K562 (cell line): Measurements from ENCODE around the gene CLK3. TPM values are rescaled to one million over a fixed set of nuclear protein-coding genes. Genes with fewer than 3 reads are reported as not detected.
A peak's percentile ranks its signal among the peaks of the same experiment; 100 is the strongest.

ENCODE experiments used
- ARID4B ChIP-seq: sonication (generic); formaldehyde crosslinking; IDR thresholded peaks from 2 replicates; pipeline ENCODE4 v1.8.0; 2022; ENCODE audit warnings: mild to moderate bottlenecking, missing genetic modification reagents
- CREB1 ChIP-seq, 2 experiments: sonication (generic) in 1 of 2; formaldehyde crosslinking in 1 of 2; IDR thresholded peaks; 2 replicates each; pipeline versions ENCODE4 v1.6.1 to v1.8.0; 2012 to 2022; ENCODE audit warnings: inconsistent platforms in 1 of 2, mild to moderate bottlenecking in 1 of 2, missing genetic modification reagents in 1 of 2, moderate library complexity in 1 of 2
- CSDE1 ChIP-seq, 2 experiments: fragments of 450-650 bp; IDR thresholded peaks; 2 replicates each; pipeline ENCODE4 v1.6.1; 2016; ENCODE audit warnings: mild to moderate bottlenecking in 1 of 2
- DIDO1 ChIP-seq: fragments of 450-650 bp; IDR thresholded peaks from 2 replicates; pipeline ENCODE4 v1.6.1; 2016; ENCODE audit warnings: low read depth, missing biosample characterization, missing genetic modification characterization
- HOXB6 ChIP-seq: fragments of 250-450 bp; sonication (Bioruptor Pico); IDR thresholded peaks from 2 replicates; pipeline ENCODE4 v1.5.1; 2022; ENCODE audit warnings: mild to moderate bottlenecking, borderline replicate concordance
- L3MBTL2 ChIP-seq: fragments of 450-650 bp; IDR thresholded peaks from 2 replicates; pipeline ENCODE4 v1.6.1; 2016; ENCODE audit warnings: mild to moderate bottlenecking, moderate library complexity
- MCM3 ChIP-seq: fragments of 450-650 bp; IDR thresholded peaks from 2 replicates; pipeline ENCODE4 v1.6.1; 2016
- RBM22 ChIP-seq: fragments of 200-400 bp; formaldehyde crosslinking; IDR thresholded peaks from 2 replicates; pipeline ENCODE4 v1.6.1; 2018; ENCODE audit warnings: low read length, low read depth; ENCODE audit not compliant: poor library complexity, severe bottlenecking
- SP2 ChIP-seq: IDR thresholded peaks from 2 replicates; pipeline ENCODE4 v1.6.1; 2011; ENCODE audit warnings: mild to moderate bottlenecking, low read depth, low read length, moderate library complexity; ENCODE audit not compliant: poor library complexity, severe bottlenecking; ENCODE audit errors: extremely low read depth
- SRSF7 ChIP-seq: fragments of 200-400 bp; formaldehyde crosslinking; optimal IDR thresholded peaks from 2 replicates; pipeline ENCODE3; 2017; ENCODE audit warnings: mild to moderate bottlenecking, low read depth, low read length
- ZBTB40 ChIP-seq, 2 experiments: fragments of 450-650 bp in 1 of 2; sonication (generic) in 1 of 2; formaldehyde crosslinking in 1 of 2; IDR thresholded peaks; 2 replicates each; pipeline versions ENCODE4 v1.7.1 to v1.9.0; 2016 to 2022; ENCODE audit warnings: inconsistent platforms in 1 of 2, mild to moderate bottlenecking in 1 of 2, missing genetic modification reagents in 1 of 2
- ZFX ChIP-seq: sonication (generic); formaldehyde crosslinking; IDR thresholded peaks from 2 replicates; pipeline ENCODE4 v1.8.0; 2022; ENCODE audit warnings: mild to moderate bottlenecking, missing genetic modification reagents, moderate library complexity
- ZKSCAN8 ChIP-seq: fragments of 200-800 bp; sonication (Bioruptor generic); IDR thresholded peaks from 2 replicates; pipeline ENCODE4 v1.6.1; 2016; ENCODE audit warnings: missing genetic modification characterization, missing compliant biosample characterization
- polyA plus RNA-seq, 8 experiments: library from polyadenylated mRNA; depleted of rRNA in 4 of 8; stranded (reverse) in 5 of 8; unstranded in 3 of 8; fragments of >200 nt; fragmentation: Nextera tagmentation in 2 of 8; fragmentation: Illumina TruSeq in 1 of 8; extraction: Ambion mirVana in 2 of 8; extraction: Trizol in 1 of 8; gene quantifications; 2 replicates each; pipeline versions ENCODE4 v1.2.1 to v1.2.3, GENCODE V29; 2011 to 2014; ENCODE audit warnings: inconsistent platforms in 1 of 8, missing spikeins in 1 of 8
- total RNA-seq, 7 experiments: library from RNA; depleted of rRNA in 6 of 7; stranded (reverse); fragments of >200 nt in 6 of 7; fragmentation: Illumina TruSeq in 2 of 7; extraction: Trizol in 2 of 7; gene quantifications; 2 replicates each; pipeline versions ENCODE4 v1.2.1 to v1.2.3, GENCODE V29; 2011 to 2021; ENCODE audit warnings: low replicate concordance in 1 of 7

The CLK3 gene
- total and polyA plus RNA-seq, 9 of the 15 experiments (the other 6 are each of a cell fraction or from before 2014, with no cell fraction given) = 1.2 to 95.2 (median 51.7) TPM

- TF ChIP-seq ZBTB40 (IDR thresholded peaks at IDR 0.05) (peak; percentile 95), ZBTB40 (CRISPR knock-in tag; IDR thresholded peaks at IDR 0.05) (no peak), CREB1 (IDR thresholded peaks at IDR 0.05) (peak; percentile 94), CREB1 (CRISPR knock-in tag; IDR thresholded peaks at IDR 0.05) (peak; percentile 97), ARID4B (CRISPR knock-in tag) (peak; percentile 95), MCM3 (no peak), L3MBTL2 (peak; percentile 52), SRSF7 (peak; percentile 34), CSDE1 (IDR thresholded peaks at IDR 0.05) (no peak), SP2 (peak; percentile 95), DIDO1 (peak; percentile 37; the same call in 1 of the 2 replicates), RBM22 (peak; percentile 58), ZFX (peak; percentile 100), HOXB6 (CRISPR knock-in tag) (no peak), ZKSCAN8 (no peak)
Observed at GRCh38 chr15:74615508-74616365, at the start of gene CLK3 (continued).
